Limb (tissue), 2 donors: ENCODE results near the gene ARL14EP.
A peak's percentile ranks its signal among the peaks of the same experiment; 100 is the strongest.

Experiments used
- DNase-seq, 2 donors: peaks; one replicate each; pipeline ENCODE4 v3.0.0-alpha.2; 2016; ENCODE audit errors: extremely low spot score in 2 of 2

Gene ARL14EP

GRCh38 chr11:30326906-30327305 lies 4.0 kb downstream of the ARL14EP start:
- no peak for DNase-seq

GRCh38 chr11:30328681-30329080 lies 5.8 kb downstream of the ARL14EP start:
- no peak for DNase-seq

GRCh38 chr11:30329150-30329940 lies 6.4 kb downstream of the ARL14EP start:
- DNase-seq, result no peak

- no peak for DNase-seq
These were observed 10.5 kb downstream of the ARL14EP start for GRCh38 chr11:30333405-30333804.

- no peak for DNase-seq
These were observed 19.8 kb downstream of the ARL14EP start for GRCh38 chr11:30342736-30343166.

- DNase-seq, result no peak
These were observed 21.2 kb downstream of the ARL14EP start for GRCh38 chr11:30344085-30344484.

GRCh38 chr11:30345644-30346043 lies 22.7 kb downstream of the ARL14EP start:
- no peak for DNase-seq

- DNase-seq, result peak in 1 of 2 donors; percentile 85
These were observed 23.3 kb downstream of the ARL14EP start for GRCh38 chr11:30346068-30346688.

GRCh38 chr11:30348035-30348434 lies 25.1 kb downstream of the ARL14EP start:
- DNase-seq, result no peak

GRCh38 chr11:30349885-30350284 lies 27.0 kb downstream of the ARL14EP start:
- DNase-seq, result no peak

GRCh38 chr11:30350384-30350783 lies 27.5 kb downstream of the ARL14EP start:
- DNase-seq, result no peak

GRCh38 chr11:30351061-30351460 lies 28.2 kb downstream of the ARL14EP start:
- no peak for DNase-seq

GRCh38 chr11:30356391-30356790 lies 33.5 kb downstream of the ARL14EP start:
- no peak for DNase-seq

- no peak for DNase-seq
These were observed 35.0 kb downstream of the ARL14EP start for GRCh38 chr11:30357872-30358271.

GRCh38 chr11:30358536-30358935 lies 35.6 kb downstream of the ARL14EP start:
- DNase-seq, result peak in 1 of 2 donors; percentile 14

GRCh38 chr11:30360741-30361140 lies 37.8 kb downstream of the ARL14EP start:
- DNase-seq, result no peak

- DNase-seq, result no peak
These were observed 41.4 kb downstream of the ARL14EP start for GRCh38 chr11:30364139-30364836.

- DNase-seq, result no peak
These were observed 42.1 kb downstream of the ARL14EP start for GRCh38 chr11:30364837-30365482.

GRCh38 chr11:30365793-30366517 lies 43.1 kb downstream of the ARL14EP start:
- no peak for DNase-seq

GRCh38 chr11:30368394-30368793 lies 45.5 kb downstream of the ARL14EP start:
- no peak for DNase-seq

GRCh38 chr11:30370164-30370563 lies 47.3 kb downstream of the ARL14EP start:
- DNase-seq, result no peak
